Hepatocyte (in vitro differentiated cells): ENCODE results near the gene TMED7. TPM values are rescaled to one million over a fixed set of nuclear protein-coding genes. Genes with fewer than 3 reads are reported as not detected.

Source experiments
- DNase-seq: peaks from one replicate; pipeline ENCODE4 v3.0.0-alpha.2; 2016; ENCODE audit warnings: low spot score
- H2AFZ ChIP-seq: fragments of 200-600 bp; sonication (generic); 2 replicates; pipeline ENCODE4 v1.6.0; 2016; ENCODE audit warnings: antibody characterized with exemption, mild to moderate bottlenecking
- H3K27ac ChIP-seq: fragments of 200-600 bp; sonication (generic); 2 replicates; pipeline ENCODE4 v1.5.1; 2016; ENCODE audit warnings: mild to moderate bottlenecking
- H3K27me3 ChIP-seq: fragments of 200-600 bp; sonication (generic); 2 replicates; pipeline ENCODE4 v1.6.1; 2016
- H3K36me3 ChIP-seq: fragments of 200-600 bp; sonication (generic); replicated peaks from 2 replicates; pipeline ENCODE4 v1.5.1; 2016; ENCODE audit warnings: low read depth; ENCODE audit not compliant: insufficient read depth
- H3K4me1 ChIP-seq: fragments of 200-600 bp; sonication (generic); 2 replicates; pipeline ENCODE4 v1.5.1; 2016; ENCODE audit warnings: mild to moderate bottlenecking, moderate library complexity; ENCODE audit not compliant: insufficient read depth
- H3K4me2 ChIP-seq: fragments of 200-600 bp; sonication (generic); 2 replicates; pipeline ENCODE4 v1.6.0; 2016
- H3K4me3 ChIP-seq: fragments of 200-600 bp; sonication (generic); 2 replicates; pipeline ENCODE4 v1.5.1; 2016; ENCODE audit warnings: mild to moderate bottlenecking
- H3K79me2 ChIP-seq: fragments of 200-600 bp; sonication (generic); 2 replicates; pipeline ENCODE4 v1.6.0; 2017; ENCODE audit warnings: mild to moderate bottlenecking
- H3K9me2 ChIP-seq: fragments of 200-600 bp; sonication (generic); replicated peaks from 2 replicates; pipeline ENCODE4 v1.6.0; 2017; ENCODE audit warnings: mild to moderate bottlenecking; ENCODE audit not compliant: insufficient read depth
- H3K9me3 ChIP-seq: fragments of 200-600 bp; sonication (generic); 2 replicates; pipeline ENCODE4 v1.5.1; 2016; ENCODE audit warnings: low read depth, mild to moderate bottlenecking
- H4K20me1 ChIP-seq: fragments of 200-600 bp; sonication (generic); 2 replicates; pipeline ENCODE4 v1.6.0; 2016; ENCODE audit warnings: mild to moderate bottlenecking; ENCODE audit not compliant: insufficient read depth, poor library complexity, severe bottlenecking
- CTCF ChIP-seq: fragments of 200-600 bp; sonication (generic); IDR thresholded peaks from 2 replicates; pipeline ENCODE4 v1.5.1; 2016; ENCODE audit warnings: antibody characterized with exemption, mild to moderate bottlenecking; ENCODE audit not compliant: poor library complexity
- EZH2 ChIP-seq: fragments of 200-600 bp; sonication (generic); IDR thresholded peaks from 2 replicates; pipeline ENCODE4 v1.6.1; 2016; ENCODE audit warnings: antibody characterized with exemption, mild to moderate bottlenecking, borderline replicate concordance
- EZH2phosphoT487 ChIP-seq: fragments of 200-600 bp; sonication (generic); IDR thresholded peaks from one replicate; pipeline ENCODE4 v1.6.1; 2018; ENCODE audit warnings: antibody characterized with exemption, mild to moderate bottlenecking, low read depth, moderate library complexity; ENCODE audit not compliant: unreplicated experiment, severe bottlenecking
- WGBS: methylation state at CpG from one replicate; pipeline ENCODE4 v1.1.6; 2016; ENCODE audit warnings: low lambda C conversion rate; ENCODE audit errors: missing lambda C conversion rate; 5-methylcytosine and 5-hydroxymethylcytosine counted together
- polyA plus RNA-seq: library from polyadenylated mRNA; unstranded; fragments of >200 nt; fragmentation: Nextera tagmentation; extraction: Ambion mirVana; gene quantifications from 2 replicates; pipeline ENCODE4 v1.2.1, GENCODE V29; 2016
- total RNA-seq: library from RNA; depleted of rRNA; stranded (reverse); fragments of >200 nt; gene quantifications from 2 replicates; pipeline ENCODE4 v1.2.3, GENCODE V29; 2014

The TMED7 gene
- total and polyA plus RNA-seq, 2 experiments from 2014 or later, result 88.1 to 214 TPM

DNA sequence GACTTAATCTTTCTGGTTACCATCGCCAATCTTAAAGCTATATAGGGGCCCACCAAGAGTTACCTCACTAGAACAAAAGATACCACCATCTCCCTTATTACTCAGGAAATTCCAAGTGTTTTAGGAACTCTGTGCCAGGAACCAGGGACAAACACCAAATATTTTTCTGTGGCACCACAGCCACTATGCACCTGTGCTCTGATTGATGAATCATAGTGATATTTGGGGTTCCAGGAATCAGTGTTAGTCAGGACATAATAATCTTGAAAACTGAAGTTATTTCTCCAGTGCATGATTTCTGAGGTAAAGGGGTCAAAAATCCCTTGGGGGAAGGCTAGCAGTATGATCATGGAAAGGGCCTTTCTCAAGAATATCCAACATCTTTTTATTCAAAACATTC is 10.2 kb upstream of the TMED7 start:
- Histone ChIP-seq H3K4me1 (no peaks in the 10 kb centered on the region), H3K4me2 (no peak overlapping the region), H3K79me2 (no peaks in the 10 kb centered on the region), H3K4me3 (no peak overlapping the region), H3K9me3 (no peaks in the 10 kb centered on the region), H3K27ac (no peak overlapping the region), H3K27me3 (no peaks in the 10 kb centered on the region), H3K36me3 (no peaks in the 10 kb centered on the region), H4K20me1 (no peaks in the 10 kb centered on the region), H3K9me2 (no peaks in the 10 kb centered on the region), H2AFZ (no peak overlapping the region)
- TF ChIP-seq EZH2, result no peak
- DNase-seq, result no peak
- WGBS, result 76% methylated on average over 1 of the region's 1 CpG

- no peak overlapping the region for H3K4me3 ChIP-seq
- H4K20me1 ChIP-seq, result no peaks in the 10 kb centered on the region
- WGBS, result 20% methylated on average over 8 of the region's 8 CpGs
- peak overlapping the region; percentile 72 for H3K4me2 ChIP-seq
- TF ChIP-seq EZH2phosphoT487, result no peak
- peak; percentile 99 for TF ChIP-seq CTCF
- TF ChIP-seq EZH2, result no peak
- H3K36me3 ChIP-seq, result no peaks in the 10 kb centered on the region
- no peaks in the 10 kb centered on the region for H3K79me2 ChIP-seq
- H3K27me3 ChIP-seq, result no peaks in the 10 kb centered on the region
- no peaks in the 10 kb centered on the region for H3K9me3 ChIP-seq
- H3K9me2 ChIP-seq, result no peaks in the 10 kb centered on the region
- H3K27ac ChIP-seq, result peak overlapping the region; percentile 42
- no peaks in the 10 kb centered on the region for H3K4me1 ChIP-seq
- peak; percentile 92 for DNase-seq
- peak overlapping the region; percentile 84 for H2AFZ ChIP-seq
Observed at GRCh38 chr5:115634343-115635132, 8.7 kb upstream of the TMED7 start.

GRCh38 chr5:115629903-115630302 is 4.1 kb upstream of the TMED7 start:
- Histone ChIP-seq H4K20me1 (no peaks in the 10 kb centered on the region), H3K36me3 (no peaks in the 10 kb centered on the region), H3K9me3 (no peaks in the 10 kb centered on the region), H3K9me2 (no peaks in the 10 kb centered on the region), H3K27me3 (no peaks in the 10 kb centered on the region), H3K79me2 (peaks cover 12% of the 10 kb centered on the region), H3K4me3 (no peak overlapping the region), H3K4me2 (no peak overlapping the region), H3K4me1 (no peaks in the 10 kb centered on the region), H2AFZ (no peak overlapping the region), H3K27ac (no peak overlapping the region)
- 86% methylated on average over 1 of the region's 1 CpG for WGBS
- no peak for DNase-seq
- TF ChIP-seq CTCF (no peak), EZH2 (no peak), EZH2phosphoT487 (no peak)

GRCh38 chr5:115627295-115627865 is 1.5 kb upstream of the TMED7 start:
- WGBS, result 79% methylated on average over 5 of the region's 5 CpGs
- Histone ChIP-seq H3K27ac (no peak overlapping the region), H3K79me2 (peaks cover 37% of the 10 kb centered on the region), H3K4me2 (no peak overlapping the region), H3K4me1 (peaks cover 10% of the 10 kb centered on the region), H2AFZ (no peak overlapping the region), H3K9me3 (no peaks in the 10 kb centered on the region), H4K20me1 (peaks cover 20% of the 10 kb centered on the region), H3K9me2 (no peaks in the 10 kb centered on the region), H3K27me3 (no peaks in the 10 kb centered on the region), H3K36me3 (no peaks in the 10 kb centered on the region), H3K4me3 (no peak overlapping the region)
- no peak for TF ChIP-seq EZH2
- TF ChIP-seq CTCF, result no peak
- TF ChIP-seq EZH2phosphoT487, result no peak
- no peak for DNase-seq
